Stimulated activated CD4-positive, alpha-beta T cell treated with anti-CD3 and anti-CD28 coated beads, Interleukin-15, amount 100 ng/mL, for 48 hours (primary cell): ENCODE data around the gene PAWR.

ENCODE experiments used
- DNase-seq, 2 donors: peaks; one replicate each; pipeline ENCODE4 v3.0.0-alpha.2; 2020; ENCODE audit warnings: low read depth in 2 of 2

The PAWR gene, protein sequence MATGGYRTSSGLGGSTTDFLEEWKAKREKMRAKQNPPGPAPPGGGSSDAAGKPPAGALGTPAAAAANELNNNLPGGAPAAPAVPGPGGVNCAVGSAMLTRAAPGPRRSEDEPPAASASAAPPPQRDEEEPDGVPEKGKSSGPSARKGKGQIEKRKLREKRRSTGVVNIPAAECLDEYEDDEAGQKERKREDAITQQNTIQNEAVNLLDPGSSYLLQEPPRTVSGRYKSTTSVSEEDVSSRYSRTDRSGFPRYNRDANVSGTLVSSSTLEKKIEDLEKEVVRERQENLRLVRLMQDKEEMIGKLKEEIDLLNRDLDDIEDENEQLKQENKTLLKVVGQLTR

DNA sequence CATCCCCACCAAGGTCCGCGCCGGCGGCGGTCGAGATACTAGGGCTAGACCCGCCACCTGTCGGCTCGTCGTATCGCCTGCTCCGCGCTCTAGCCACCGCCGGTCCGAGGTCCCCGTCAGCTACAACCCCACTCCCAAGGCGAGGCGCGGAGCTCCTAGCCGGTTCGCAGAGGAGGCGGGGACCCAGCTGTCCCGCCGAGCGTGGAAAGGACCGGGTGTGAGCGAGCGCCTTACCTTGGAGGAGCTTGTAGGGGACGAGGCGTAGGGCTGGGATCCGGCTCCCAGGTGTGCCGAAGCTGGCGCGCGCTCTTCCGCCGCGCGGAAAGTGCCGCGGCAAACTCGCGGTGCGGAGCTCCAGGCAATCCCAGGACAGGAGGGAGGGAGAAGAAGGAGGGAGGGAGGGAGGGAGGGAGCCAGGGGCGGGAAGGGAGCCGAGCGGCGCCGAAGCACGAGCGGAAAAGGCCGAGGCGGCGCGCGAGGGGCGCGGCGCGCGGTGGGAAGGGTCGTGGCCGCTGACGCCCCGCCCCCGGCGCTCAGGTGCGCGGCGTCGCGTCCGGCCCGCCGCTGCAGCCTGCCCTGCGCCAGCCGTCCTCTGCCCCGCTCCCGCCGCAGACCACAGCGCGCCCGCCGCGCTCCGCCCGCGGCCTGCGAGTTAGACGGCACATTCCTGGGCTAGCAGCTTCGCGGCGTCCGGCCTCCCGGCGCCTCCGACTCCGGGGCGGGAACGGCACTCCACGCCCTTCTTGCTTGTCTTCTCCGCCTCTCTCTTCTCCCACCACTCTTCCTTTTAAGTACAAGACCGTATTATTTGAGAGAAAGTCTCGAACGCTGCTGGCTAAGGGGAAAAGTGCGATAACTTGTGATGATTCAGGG is at the start of gene PAWR:
Gene PAWR, minus strand, starts transcription at position 327 of the 873 bp plus-strand sequence. CDS start 720 bp downstream, outside the sequence.
- peak in 1 of 2 donors; percentile 8 for DNase-seq

DNA sequence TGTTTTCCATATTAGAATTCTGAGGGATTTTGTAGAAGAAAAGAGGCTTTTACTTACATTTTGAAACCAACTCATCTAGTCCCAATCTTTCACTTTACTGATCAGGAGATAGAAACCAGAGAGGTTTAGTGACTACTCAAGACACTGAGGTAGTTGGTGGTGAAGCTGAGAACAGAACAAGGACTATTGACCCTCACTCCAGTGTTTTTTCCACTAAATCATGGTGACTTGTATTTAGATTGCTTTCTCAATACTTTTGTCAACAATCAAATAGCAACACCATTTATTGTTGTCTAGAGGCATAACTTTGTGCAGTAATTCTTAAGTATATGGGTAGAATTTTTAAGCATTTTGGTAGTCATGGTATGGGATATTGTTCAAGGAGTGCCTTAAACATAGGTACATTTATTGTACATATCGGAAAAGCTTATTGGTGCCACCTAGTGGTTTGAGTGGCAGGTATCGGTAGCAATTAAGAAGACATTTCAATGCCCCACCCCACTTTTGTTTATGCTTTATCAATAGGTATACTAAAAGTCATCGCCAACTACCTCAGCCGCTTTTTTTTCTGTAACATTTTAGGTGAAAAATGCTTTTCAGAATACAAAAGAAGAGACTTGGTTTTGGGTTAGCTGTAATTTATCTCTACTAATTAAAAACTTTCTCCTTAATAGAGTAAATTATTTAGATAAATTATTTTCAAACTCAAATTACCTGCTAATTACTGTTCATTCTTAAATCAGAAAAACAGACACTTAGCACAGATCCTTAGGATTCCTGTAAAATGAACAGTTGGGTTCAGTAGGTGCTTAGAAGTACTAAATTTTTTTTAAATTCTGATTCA is 47.3 kb upstream of the PAWR start:
- peak in 1 of 2 donors; percentile 10 for DNase-seq

DNA sequence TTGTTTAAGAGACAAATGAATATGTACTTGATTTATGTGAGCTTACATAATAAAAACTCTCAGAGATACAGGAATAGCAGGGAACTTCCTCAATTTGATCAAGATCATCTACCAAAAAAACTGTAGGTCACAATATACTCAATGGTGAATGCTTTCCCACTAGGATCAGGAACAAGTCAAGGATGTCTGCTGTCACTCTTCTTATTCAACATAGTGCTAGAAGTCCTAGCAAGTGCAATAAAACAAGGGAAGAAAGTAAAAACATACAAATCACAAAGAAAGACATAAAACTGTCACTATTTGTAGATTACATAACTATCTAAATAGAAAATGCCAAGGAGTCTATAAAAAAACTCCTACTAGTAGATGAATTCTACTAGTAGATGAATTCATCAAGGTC is 41.9 kb upstream of the PAWR start:
- no peak for DNase-seq

DNA sequence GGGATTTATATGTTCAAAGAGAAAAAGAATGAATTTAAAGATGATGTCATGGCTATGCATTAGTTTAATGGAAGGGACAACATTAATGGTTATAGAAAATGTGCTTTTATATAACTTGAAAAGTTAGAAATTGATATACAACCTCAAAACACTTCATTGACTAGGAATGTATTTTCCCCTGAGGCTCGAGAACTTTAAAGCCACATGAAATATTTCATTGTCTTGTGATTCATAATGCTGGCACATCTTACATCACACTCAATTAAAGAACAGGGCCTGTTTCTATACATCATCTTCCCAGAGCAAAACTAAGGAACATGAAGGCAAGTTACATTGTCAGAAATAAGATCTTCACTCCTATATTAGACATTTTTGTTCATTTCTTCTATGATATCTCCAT is 35.2 kb upstream of the PAWR start:
- no peak for DNase-seq

DNA sequence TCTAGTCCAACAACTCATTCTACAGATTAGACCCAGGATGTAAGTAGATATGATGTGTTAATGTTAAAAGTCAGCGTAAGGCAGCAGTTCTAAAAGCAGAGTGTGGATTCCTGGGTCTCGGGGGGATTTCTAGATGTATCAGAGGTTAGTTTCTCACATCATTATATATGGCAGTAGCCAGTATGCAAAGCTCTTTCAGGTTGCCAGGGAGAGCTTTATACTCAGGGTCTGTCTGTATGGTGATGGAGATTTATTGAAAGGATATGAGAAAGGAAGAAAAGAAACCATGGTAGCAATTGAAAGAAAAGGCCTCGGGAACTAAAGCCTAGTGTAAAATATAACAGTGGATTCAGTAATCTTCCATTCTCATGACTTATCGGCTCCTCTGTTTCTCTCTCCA is 26.2 kb upstream of the PAWR start:
- DNase-seq = no peak

DNA sequence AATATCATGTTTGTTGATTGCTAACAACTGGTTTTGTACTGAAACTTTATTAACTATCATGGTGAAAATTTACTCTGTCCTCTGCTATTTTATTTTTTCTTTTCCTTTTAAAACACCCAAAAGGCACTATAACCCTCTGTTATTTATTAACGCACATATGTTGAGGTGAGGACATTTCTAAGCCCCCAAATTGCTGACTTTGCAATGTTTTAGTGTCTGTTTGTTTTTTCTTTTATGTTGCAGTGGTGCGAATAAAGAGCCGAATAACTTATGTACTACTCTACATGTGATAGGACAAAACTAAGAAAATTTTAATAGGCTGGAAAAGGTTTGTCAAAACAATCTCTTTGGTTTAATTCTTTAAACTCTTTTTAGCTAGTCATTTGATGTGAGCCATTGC is 24.5 kb upstream of the PAWR start:
- DNase-seq = no peak

DNA sequence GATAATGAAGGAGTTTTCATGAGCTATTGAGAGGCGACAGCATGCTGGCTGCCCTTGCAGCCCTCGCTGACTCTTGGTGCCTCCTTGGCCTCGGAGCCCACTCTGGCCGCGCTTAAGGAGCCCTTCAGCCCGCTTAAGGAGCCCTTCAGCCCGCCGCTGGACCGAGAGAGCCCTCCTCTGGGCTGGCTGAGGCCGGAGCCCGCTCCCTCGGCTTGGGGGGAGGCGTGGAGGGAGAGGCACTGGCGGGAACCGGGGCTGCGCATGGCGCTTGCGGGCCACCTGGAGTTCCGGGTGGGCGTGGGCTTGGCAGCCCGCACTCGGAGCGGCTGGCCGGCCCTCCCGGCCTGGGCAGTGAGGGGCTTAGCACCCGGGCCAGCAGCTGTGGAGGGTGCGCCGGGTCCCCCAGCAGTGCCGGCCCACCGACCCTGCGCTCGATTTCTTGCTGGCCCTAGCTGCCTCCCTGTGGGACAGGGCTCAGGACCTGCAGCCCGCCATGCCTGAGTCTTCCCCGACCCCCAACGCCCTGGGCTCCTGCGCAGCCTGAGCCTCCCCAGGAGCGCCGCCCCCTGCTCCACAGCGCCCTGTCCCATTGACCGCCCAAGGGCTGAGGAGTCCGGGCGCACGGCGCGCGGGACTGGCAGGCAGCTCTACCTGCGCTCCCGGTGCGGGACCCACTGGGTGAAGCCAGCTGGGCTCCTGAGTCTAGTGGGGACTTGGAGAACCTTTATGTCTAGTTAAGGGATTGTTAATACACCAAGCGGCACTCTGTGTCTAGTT is 20.1 kb upstream of the PAWR start:
- DNase-seq = no peak

DNA sequence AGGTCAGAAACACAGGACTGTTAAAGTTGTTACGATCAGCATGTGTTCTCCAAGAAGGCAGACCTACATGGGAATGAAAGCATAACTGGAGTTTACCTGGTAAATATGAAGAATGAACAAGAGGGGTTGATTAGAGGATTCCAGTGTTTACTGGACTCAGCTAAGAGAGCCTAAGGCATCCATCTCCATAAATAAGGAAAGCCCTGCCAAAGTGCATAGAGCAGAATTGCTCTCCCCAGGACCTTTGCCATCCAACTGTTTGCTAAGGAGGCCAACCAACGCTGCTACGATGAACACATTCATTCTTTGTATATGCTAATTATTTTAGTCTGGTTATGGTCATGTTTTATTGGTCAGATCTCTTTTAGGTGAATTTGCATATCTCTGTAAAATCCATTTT is 17.1 kb upstream of the PAWR start:
- DNase-seq = no peak

DNA sequence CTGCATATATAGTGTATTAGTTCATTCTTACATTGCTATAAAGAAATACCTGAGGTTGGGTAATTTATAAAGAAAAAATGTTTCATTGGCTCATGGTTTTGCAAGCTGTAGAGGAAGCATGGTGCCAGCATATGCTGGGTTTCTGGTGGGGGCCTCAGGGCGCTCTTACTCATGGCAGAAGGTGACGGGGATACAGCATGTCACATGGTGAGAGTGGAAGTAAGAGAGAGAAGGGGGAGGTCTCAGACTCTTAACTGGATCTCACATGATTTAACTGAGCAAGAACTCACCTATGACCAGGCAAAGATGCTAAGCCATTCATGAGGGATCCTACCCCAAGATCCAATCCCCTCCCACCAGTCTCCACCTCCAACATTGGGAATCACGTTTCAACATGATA is 15.9 kb upstream of the PAWR start:
- DNase-seq = no peak

DNA sequence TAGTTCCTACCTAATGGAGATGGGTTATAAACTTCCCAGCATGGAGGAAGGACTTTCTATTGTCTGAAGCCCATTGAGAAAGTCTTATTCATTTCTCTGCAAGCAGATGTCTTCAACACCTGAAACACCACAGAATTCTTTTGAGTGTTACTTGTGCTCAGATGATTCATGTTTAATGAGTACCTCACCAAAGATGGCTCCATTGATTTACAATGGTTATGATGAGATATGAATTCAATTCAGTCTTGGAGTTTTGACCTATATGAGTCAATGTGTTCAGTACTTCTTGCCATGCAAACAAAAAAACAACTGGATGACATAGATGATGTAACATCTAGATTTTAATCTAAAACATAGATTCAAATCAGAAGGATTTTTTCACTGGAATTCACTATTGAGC is 15.4 kb upstream of the PAWR start:
- DNase-seq = no peak

DNA sequence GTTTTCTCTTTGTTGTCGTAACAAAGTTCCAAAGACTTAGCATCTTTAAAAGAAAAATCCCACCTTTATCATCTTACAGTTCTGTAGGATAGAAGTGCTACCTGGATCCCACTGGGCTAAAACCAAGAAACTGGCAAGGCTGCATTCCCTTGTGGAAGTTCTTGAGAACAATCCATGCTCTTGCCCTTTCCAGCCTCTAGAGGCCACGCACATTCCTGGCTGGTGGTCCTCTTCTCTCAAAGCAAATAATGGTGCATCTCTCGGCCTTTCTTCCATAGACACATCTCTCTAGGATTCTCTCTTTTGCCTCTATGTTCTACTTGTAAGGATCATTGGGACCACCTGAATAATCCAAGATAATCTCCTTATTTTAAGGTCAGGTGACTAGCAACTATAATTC is 8.2 kb upstream of the PAWR start:
- no peak for DNase-seq

DNA sequence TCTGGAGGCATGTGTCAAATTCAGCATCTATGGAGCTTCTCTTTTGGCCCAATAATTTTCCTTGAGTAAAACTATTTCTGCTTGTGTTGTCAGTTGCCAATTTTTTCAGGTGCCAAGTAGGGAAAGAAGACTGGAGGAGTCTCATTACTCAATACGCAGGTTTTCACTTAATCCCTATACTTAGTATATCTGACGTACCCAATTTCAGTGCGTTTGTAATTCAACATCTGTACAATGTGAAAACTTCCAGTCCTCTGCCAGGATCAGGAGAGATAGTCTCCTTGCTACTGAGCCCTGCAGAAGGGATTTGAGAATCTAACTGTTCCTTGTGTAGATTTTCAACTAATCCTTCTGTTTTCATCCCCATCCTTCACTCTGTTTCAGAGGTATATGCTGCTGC is 5.7 kb upstream of the PAWR start:
- DNase-seq = no peak

DNA sequence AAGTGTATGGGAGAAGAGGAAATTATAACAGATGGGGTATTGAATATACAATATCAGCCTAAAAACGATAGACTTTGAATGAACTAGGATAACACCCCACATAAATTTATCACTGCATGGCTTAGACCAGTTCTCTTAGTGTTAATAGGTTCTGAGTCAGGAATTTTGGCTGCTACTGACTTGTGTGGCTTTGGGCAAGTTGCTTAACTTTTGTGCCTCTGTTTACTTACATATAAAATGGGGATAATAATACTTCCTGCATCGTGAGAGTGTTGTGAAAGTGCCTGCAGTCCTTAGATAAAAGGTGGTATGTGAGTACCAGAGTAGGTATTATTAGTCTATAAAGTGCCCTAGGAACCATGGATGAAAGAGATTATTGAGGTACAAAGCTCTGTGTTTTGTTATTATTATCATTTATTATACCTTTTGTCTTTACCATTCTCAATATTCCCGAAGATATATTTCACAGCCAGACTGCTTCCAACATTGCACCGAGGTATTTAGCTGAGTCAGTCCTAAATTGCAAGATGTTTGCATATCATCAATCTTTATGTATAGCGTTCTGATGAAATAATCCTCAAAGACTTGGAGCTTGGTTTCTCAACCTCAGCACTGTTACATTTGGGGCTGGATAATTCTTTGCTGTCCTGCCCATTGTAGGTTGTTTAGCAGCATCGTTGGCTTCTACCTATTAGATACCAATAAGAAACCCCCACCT is 2.3 kb upstream of the PAWR start:
- no peak for DNase-seq

DNA sequence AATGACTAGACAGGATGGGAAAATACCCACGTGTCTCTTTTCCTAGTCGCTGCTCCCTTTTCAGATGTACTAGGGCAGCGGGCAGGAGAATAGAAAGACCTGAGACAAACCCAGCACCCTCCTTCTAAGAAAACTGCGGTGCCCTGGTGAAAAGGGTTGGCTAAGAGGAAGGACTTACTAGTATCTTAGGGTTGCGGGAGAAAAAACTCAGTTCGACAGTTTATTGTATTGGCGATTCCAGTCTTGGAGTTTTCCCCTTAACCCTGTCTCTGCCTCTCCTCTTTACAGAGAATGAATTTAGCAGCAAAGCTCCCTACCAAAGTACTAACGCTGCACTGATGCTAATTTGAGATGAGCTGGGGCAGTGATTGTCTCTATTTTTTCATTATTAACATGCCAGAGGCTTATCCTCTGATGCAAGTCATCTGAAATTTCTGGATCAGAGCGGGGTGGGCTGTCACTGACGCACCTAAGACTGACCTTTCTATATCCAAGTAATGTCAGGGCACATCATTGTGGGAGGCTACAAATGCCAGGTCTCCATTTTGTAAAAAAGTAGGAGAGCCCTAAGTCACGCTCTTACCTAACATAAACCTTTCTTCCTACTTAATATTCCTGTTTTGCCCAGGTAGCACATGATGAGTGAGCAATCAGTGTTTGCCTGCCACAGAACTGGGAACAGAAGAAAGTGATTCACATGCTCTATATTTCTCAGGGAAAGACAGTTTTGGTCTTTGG is 916 bp upstream of the PAWR start:
- no peak for DNase-seq

DNA sequence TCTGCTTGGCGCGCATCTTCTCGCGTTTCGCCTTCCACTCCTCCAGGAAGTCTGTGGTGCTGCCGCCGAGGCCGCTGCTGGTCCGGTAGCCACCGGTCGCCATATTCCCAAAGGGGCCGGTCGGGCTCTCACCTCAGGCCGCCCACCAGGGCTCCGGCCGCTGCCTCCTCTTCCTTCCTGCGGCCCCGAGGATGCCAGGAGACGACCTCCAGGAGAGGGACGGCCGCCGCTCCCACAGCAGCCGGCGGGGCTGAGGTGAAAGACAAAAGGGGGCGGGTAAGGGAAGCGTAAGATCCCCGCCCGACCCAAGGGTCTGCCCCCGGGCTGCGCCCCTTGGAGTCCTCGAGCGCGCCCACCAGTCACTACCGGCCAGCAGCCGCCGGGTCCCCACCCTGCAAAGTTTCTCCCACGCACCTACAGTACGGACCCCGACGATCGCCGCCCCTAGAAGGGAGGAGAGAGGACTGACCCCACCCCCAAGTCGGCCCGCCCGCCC is 574 bp downstream of the PAWR start:
- no peak for DNase-seq

DNA sequence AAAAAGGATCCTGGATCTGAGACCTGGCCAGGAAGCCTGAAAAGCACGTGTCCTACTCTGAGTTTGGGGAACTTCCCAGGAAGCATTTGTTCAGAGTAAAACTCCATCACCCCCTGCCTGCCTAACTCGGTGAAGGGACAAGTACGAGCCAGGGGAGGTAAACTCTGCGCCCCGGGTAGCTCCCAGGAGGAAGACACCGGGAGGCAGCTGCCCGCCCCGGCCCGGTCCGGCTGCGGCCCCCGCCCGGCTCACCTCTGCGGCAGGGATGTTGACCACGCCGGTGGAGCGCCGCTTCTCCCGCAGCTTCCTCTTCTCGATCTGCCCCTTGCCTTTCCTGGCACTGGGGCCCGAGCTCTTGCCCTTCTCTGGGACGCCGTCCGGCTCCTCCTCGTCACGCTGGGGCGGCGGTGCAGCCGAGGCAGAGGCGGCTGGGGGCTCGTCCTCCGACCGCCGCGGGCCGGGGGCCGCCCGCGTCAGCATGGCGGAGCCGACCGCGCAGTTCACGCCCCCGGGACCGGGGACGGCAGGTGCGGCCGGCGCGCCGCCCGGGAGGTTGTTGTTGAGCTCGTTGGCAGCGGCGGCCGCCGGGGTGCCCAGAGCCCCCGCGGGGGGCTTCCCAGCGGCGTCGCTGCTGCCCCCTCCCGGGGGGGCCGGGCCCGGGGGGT is 1.2 kb downstream of the PAWR start:
- no peak for DNase-seq

DNA sequence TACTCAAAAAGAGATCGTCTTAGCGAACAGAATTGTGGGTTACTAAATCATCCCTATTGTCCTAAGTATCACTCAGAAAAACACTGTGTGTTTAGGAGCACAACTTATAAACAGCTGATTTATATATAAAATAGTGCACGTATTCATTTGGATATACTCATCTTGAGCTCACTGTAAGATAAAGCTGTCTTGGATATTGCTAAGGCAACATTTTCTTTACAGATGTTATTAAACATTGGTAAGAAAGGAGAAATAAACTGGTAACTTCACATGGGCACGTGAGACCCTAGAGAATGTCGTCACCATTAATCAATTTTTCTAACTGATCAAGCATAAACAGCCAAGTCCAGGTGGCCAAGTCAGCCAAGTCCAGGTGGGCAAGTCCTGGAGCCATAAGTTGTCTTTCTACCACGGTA is 1.7 kb downstream of the PAWR start:
- no peak for DNase-seq

DNA sequence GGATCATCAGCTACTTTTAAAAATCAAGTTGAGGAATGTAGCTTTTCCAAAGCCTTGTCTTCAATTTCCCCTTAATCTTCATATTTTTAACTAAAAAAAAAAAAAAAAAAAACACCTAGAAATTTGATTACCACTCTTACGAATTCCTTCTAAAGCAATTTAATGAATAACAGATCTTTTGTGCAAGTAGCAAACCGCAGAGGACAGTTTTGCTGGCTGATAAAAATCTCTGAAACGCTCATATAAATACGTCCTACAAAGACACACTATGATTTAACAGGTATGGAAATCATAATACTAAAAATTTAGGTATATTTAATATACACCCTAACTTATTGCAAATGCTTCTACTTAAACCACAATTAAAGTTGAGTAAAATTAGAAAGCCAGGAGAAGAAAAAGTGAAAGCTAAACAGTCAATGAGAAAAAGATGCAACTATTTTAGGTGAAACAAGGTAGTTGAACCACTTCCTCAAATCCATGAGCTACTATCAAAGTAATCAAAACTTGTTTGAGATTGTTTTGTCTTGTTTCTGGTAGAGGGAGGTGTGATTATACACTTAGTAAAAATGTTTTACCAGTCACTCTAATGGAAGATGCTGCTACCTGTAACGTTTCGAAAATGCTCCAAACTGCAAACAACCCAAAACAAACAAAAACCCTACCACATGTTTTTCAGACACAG is 2.2 kb downstream of the PAWR start:
- no peak for DNase-seq
